ENCODE results near the gene SLFNL1. TPM values are rescaled to one million over a fixed set of nuclear protein-coding genes. Genes with fewer than 3 reads are reported as not detected.

Gene SLFNL1
- polyA plus RNA-seq, 3 donors = 0.04 to 0.11 TPM; not detected in 1

GRCh38 chr1:41028034-41028642, 6.6 kb upstream of the SLFNL1 start:
- peaks cover 36 to 57% of the 10 kb centered on the region in 2 donors for H3K36me3 Mint-ChIP-seq
- DNase-seq = no peak
- over 99% methylated on average over 8 of the region's 10 CpGs for WGBS (ENCODE audit: insufficient coverage)
- no peak overlapping the region for H3K27ac Mint-ChIP-seq
- intact Hi-C loops (cut with micrococcal nuclease) = no loop called here
- Histone ChIP-seq H4K20me1 (ENCODE audit: insufficient read depth, low read length) (no peaks in the 10 kb centered on the region), H3K4me2 (replicated peaks; ENCODE audit: extremely low read depth, low read length, poor library complexity, severe bottlenecking) (no peak overlapping the region), H3K9ac (ENCODE audit: insufficient read depth, low read length, poor library complexity, severe bottlenecking) (no peak overlapping the region), H3K4me3 (replicated peaks in 1 of 3; ENCODE audit: low read depth in 2 of 3, low read length in 3 of 3) (no peak overlapping the region), H3K36me3 (replicated peaks in 1 of 2; ENCODE audit: control insufficient read depth in 1 of 2, insufficient read depth in 2 of 2, low read length in 2 of 2) (peaks cover 22 to 78% of the 10 kb centered on the region in 2 donors), H3K9me3 (replicated peaks in 1 of 2; ENCODE audit: control insufficient read depth in 1 of 2, insufficient read depth in 1 of 2, low read length in 2 of 2) (no peaks in the 10 kb centered on the region), H3K27ac (ENCODE audit: low read depth in 1 of 2, low read length in 2 of 2) (no peak overlapping the region), H3K4me1 (ENCODE audit: control insufficient read depth in 1 of 2, insufficient read depth in 2 of 2, low read length in 2 of 2) (no peaks in the 10 kb centered on the region), H3K79me2 (ENCODE audit: insufficient read depth, low read length) (no peaks in the 10 kb centered on the region), H3K27me3 (ENCODE audit: control insufficient read depth in 2 of 2, insufficient read depth in 2 of 2, low read length in 2 of 2) (no peaks in the 10 kb centered on the region), H2AFZ (ENCODE audit: insufficient read depth, low read depth, low read length, poor library complexity, severe bottlenecking) (no peak overlapping the region)
- no peaks in the 10 kb centered on the region for H3K4me1 Mint-ChIP-seq
- TF ChIP-seq, protein P1, sequence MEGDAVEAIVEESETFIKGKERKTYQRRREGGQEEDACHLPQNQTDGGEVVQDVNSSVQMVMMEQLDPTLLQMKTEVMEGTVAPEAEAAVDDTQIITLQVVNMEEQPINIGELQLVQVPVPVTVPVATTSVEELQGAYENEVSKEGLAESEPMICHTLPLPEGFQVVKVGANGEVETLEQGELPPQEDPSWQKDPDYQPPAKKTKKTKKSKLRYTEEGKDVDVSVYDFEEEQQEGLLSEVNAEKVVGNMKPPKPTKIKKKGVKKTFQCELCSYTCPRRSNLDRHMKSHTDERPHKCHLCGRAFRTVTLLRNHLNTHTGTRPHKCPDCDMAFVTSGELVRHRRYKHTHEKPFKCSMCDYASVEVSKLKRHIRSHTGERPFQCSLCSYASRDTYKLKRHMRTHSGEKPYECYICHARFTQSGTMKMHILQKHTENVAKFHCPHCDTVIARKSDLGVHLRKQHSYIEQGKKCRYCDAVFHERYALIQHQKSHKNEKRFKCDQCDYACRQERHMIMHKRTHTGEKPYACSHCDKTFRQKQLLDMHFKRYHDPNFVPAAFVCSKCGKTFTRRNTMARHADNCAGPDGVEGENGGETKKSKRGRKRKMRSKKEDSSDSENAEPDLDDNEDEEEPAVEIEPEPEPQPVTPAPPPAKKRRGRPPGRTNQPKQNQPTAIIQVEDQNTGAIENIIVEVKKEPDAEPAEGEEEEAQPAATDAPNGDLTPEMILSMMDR (IDR thresholded peaks at IDR 0.05) = no peak
- H3K4me3 Mint-ChIP-seq = no peak overlapping the region
- no peaks in the 10 kb centered on the region for H3K27me3 Mint-ChIP-seq (ENCODE audit: low read depth in 3 of 3)
- peaks cover 0 to 2% (median 0%) of the 10 kb centered on the region in 7 donors for H3K9me3 Mint-ChIP-seq

- no CpG with 5 or more reads among the region's 4 CpGs for WGBS (ENCODE audit: insufficient coverage)
- no peaks in the 10 kb centered on the region for H3K9me3 ChIP-seq (replicated peaks in 1 of 2; ENCODE audit: control insufficient read depth in 1 of 2, insufficient read depth in 1 of 2, low read length in 2 of 2)
- Mint-ChIP-seq H3K9me3 (no peaks in the 10 kb centered on the region), H3K4me1 (no peaks in the 10 kb centered on the region), H3K27ac (peak overlapping the region in 1 of 7 donors; percentile 57), H3K4me3 (no peak overlapping the region), H3K36me3 (peaks cover 26 to 52% of the 10 kb centered on the region in 2 donors), H3K27me3 (ENCODE audit: low read depth in 3 of 3) (no peaks in the 10 kb centered on the region)
- no peak overlapping the region for H3K4me3 ChIP-seq (replicated peaks in 1 of 3; ENCODE audit: low read depth in 2 of 3, low read length in 3 of 3)
- peaks cover 15 to 60% of the 10 kb centered on the region in 2 donors for H3K36me3 ChIP-seq (replicated peaks in 1 of 2; ENCODE audit: control insufficient read depth in 1 of 2, insufficient read depth in 2 of 2, low read length in 2 of 2)
- H2AFZ ChIP-seq (ENCODE audit: insufficient read depth, low read depth, low read length, poor library complexity, severe bottlenecking) = no peak overlapping the region
- no peaks in the 10 kb centered on the region for H3K27me3 ChIP-seq (ENCODE audit: control insufficient read depth in 2 of 2, insufficient read depth in 2 of 2, low read length in 2 of 2)
- no peaks in the 10 kb centered on the region for H4K20me1 ChIP-seq (ENCODE audit: insufficient read depth, low read length)
- no peak for DNase-seq
- H3K79me2 ChIP-seq (ENCODE audit: insufficient read depth, low read length) = no peaks in the 10 kb centered on the region
- no peaks in the 10 kb centered on the region for H3K4me1 ChIP-seq (ENCODE audit: control insufficient read depth in 1 of 2, insufficient read depth in 2 of 2, low read length in 2 of 2)
- H3K27ac ChIP-seq (ENCODE audit: low read depth in 1 of 2, low read length in 2 of 2) = no peak overlapping the region
- TF ChIP-seq, protein P1 (IDR thresholded peaks at IDR 0.05) = no peak
- H3K9ac ChIP-seq (ENCODE audit: insufficient read depth, low read length, poor library complexity, severe bottlenecking) = no peak overlapping the region
- intact Hi-C loops (cut with micrococcal nuclease) = no loop called here
- H3K4me2 ChIP-seq (replicated peaks; ENCODE audit: extremely low read depth, low read length, poor library complexity, severe bottlenecking) = no peak overlapping the region
Observed at GRCh38 chr1:41025979-41026819, 4.7 kb upstream of the SLFNL1 start.

All from CD14-positive monocyte (primary cell).